K562 (cell line): ENCODE data around the gene ZG16B.

Experiments
- CTCF ChIP-seq, 3 experiments: IDR thresholded peaks in 2 of 3; conservative IDR thresholded peaks in 1 of 3; 2 replicates each; pipeline ENCODE4 v1.5.1; 2011 to 2012; ENCODE audit warnings: low read length in 3 of 3, mild to moderate bottlenecking in 3 of 3, control low read depth in 2 of 3, improper control_type of control experiment in 1 of 3, inconsistent platforms in 1 of 3, low read depth in 1 of 3, mixed read lengths in 1 of 3, moderate library complexity in 1 of 3; ENCODE audit not compliant: insufficient read depth in 2 of 3
- HMGXB4 ChIP-seq: sonication (generic); formaldehyde crosslinking; IDR thresholded peaks from 2 replicates; pipeline ENCODE4 v1.8.1; 2023; ENCODE audit warnings: mild to moderate bottlenecking, missing genetic modification reagents
- NR3C1 ChIP-seq: sonication (generic); formaldehyde crosslinking; IDR thresholded peaks from 2 replicates; pipeline ENCODE4 v1.8.1; 2022; ENCODE audit warnings: missing genetic modification reagents
- RFX1 ChIP-seq: fragments of 450-650 bp; IDR thresholded peaks from 2 replicates; pipeline ENCODE4 v1.6.1; 2016; ENCODE audit warnings: mild to moderate bottlenecking, moderate library complexity
- RHOXF2B ChIP-seq: fragments of 250-450 bp; sonication (Bioruptor Pico); conservative IDR thresholded peaks from 2 replicates; pipeline ENCODE4 v1.5.1; 2021
- ZFP1 ChIP-seq: fragments of 450-650 bp; formaldehyde crosslinking; IDR thresholded peaks from 2 replicates; pipeline ENCODE4 v1.4.0; 2020; ENCODE audit warnings: mild to moderate bottlenecking, mixed read lengths
- TF ChIP-seq, protein P1 (sequence below), 2 experiments: fragments of 450-650 bp in 1 of 2; sonication (generic) in 1 of 2; formaldehyde crosslinking in 1 of 2; IDR thresholded peaks in 1 of 2; conservative IDR thresholded peaks in 1 of 2; 2 replicates each; pipeline versions ENCODE4 v1.6.1 to v1.8.1; 2016 to 2023; ENCODE audit warnings: mild to moderate bottlenecking in 2 of 2, moderate library complexity in 2 of 2, inconsistent platforms in 1 of 2, missing genetic modification reagents in 1 of 2

DNA sequence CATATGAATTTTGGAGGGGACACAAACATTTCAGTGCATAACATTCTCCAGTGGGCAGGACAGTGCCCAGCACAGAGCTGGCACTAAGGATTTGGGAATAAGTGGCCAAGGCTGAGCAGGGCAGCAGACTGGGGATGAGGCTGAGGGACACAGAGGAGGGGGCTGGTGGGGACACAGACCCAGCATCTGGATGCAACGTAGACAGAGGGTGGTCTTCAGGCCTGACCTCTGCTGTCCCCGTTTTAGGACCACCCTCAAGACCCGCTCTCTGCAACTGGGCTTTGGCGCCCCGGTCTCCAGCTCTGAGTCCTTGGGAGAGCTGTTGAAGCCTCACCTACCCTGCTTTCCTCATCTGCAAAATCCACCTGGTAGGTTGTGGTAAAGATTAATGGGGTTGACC, 39.5 kb upstream of the ZG16B start:
- TF ChIP-seq ZFP1, result no peak
- TF ChIP-seq, protein P1, sequence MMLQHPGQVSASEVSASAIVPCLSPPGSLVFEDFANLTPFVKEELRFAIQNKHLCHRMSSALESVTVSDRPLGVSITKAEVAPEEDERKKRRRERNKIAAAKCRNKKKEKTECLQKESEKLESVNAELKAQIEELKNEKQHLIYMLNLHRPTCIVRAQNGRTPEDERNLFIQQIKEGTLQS (IDR thresholded peaks at IDR 0.05), result no peak
- TF ChIP-seq, protein P1 (CRISPR knock-in tag; conservative IDR thresholded peaks at IDR 0.05), result no peak
- no peak for TF ChIP-seq RFX1
- no peak for TF ChIP-seq RHOXF2B (CRISPR knock-in tag)
- no peak for TF ChIP-seq CTCF (IDR thresholded peaks at IDR 0.05 in 2 of 3, conservative IDR thresholded peaks at IDR 0.05 in 1 of 3; ENCODE audit: insufficient read depth in 2 of 3, low read depth in 1 of 3, low read length in 3 of 3)
- no peak for TF ChIP-seq HMGXB4 (CRISPR knock-in tag)
- no peak for TF ChIP-seq NR3C1 (CRISPR knock-in tag)
